GM18858 (cell line): ENCODE data around the gene TPBGL.
"Not testable (repeated sequence)": the region's sequence is repeated elsewhere in the genome, so short reads cannot be mapped to it uniquely, and the experiment has no call there.

Source experiments
- ATAC-seq: cut with Tn5 transposase; IDR thresholded peaks from one replicate; pipeline ENCODE4 v1.9.1; 2021; ENCODE audit not compliant: unreplicated experiment

The TPBGL gene

GRCh38 chr11:75270896-75271418 lies 30.4 kb downstream of the TPBGL start:
- ATAC-seq: no peak

DNA sequence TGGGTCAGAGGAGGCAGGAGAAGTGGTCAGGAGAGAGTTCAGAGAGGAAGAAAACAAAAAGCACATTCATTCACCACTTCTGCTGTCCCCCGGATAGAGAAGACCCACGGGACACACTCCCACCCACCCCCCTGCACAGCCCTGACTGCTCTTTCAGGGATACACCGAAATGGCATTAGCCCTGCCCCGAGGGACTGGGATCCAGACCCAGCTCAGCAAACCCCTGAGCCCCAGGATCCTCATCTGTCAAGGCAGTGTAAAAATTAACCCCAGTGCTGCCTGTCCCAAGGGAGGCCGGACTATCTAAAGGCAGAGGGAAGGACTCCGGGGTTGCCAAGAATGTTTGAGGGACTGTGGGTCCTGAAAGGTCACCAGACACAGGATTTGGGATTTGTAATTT lies 31.2 kb downstream of the TPBGL start:
- ATAC-seq: no peak

DNA sequence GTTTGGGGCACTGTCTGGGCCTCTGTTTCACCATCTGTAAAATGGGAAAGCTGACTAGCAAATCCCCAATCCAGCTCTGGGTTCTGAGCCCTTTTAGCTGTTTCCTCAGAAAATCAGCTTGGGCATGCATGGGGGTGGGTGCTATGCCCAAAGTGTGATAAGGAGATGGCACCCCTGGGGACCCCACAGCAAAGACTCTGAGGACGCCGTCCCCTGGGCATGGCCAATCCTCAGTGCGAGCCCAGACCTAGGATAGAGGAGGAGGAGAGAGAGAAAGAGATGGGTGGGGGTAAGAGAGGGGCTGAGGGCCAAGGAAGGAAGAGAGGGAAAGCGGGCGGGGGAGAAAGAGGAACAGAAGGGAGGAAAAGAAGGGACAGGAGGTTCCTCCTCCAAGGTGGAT lies 31.8 kb downstream of the TPBGL start:
- no peak for ATAC-seq

DNA sequence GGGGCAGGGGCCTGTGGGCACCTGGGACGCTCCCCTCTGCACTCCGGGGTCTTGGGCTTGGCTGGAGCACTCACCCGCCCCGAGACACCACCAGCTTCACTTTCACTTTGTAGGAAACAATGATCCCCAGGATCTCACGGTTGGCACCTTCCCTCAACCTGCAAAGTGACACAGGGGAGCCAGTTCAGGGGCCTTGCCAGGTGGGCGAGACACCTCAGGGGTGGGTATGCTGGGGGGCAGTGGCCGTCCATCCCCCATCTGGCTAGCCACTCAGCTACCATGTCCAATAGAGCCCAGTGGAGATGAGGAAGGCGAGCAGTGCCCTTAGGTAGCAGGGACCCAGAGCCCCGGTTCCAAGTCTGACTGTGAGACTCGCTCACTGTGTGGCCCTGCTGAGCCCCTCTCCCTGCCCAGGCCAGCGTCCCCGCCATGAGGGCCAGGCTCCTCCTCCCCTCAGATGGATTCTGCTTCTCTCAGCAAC lies 32.3 kb downstream of the TPBGL start:
- ATAC-seq: no peak

GRCh38 chr11:75273411-75274391 lies 33.1 kb downstream of the TPBGL start:
- no peak for ATAC-seq

DNA sequence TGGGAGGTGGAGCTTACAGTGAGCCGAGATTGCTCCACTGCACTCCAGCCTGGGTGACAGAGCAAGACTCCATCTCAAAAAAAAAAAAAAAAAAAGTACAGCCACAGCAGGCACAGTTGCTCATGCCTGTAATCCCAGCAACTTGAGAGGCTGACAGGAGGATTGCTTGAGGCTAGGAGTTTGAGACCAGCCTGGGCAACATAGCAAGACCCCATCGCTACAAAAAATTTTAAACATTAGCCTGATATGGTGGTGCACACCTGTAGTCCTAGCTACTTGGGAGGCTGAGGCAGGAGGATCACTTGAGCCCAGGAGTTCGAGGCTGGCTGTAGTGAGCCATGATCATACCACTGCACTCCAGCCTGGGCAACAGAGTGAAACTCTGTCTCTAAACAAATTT lies 34.1 kb downstream of the TPBGL start:
- ATAC-seq: not testable (repeated sequence)

GRCh38 chr11:75275581-75275980 lies 35.0 kb downstream of the TPBGL start:
- ATAC-seq: no peak

DNA sequence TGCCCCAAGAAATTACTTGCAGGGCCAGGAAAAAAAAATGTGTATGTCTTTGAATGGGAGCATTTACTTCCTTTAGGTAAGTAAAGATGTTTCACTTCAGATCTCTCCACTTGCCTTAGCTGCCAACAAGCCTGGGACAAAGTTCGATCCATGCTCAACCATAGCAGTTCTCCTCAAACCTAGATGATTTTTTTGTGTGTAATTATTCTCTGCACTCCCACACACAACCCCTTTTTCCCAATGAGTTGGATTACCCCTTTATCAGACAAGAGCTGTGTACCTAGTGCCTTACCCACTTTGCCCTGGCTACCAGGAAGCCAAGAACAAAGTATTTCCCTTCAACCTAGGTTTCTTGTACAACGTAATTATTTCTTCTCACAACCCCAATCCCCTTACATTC lies 35.6 kb downstream of the TPBGL start:
- no peak for ATAC-seq

GRCh38 chr11:75276686-75277085 lies 36.1 kb downstream of the TPBGL start:
- no peak for ATAC-seq

- no peak for ATAC-seq
Observed at GRCh38 chr11:75277211-75277805, 36.7 kb downstream of the TPBGL start.

GRCh38 chr11:75277991-75278790 lies 37.6 kb downstream of the TPBGL start:
- no peak for ATAC-seq

- ATAC-seq: no peak
Observed at GRCh38 chr11:75279273-75279672, 38.7 kb downstream of the TPBGL start.

- ATAC-seq: no peak
Observed at GRCh38 chr11:75280227-75280701, 39.7 kb downstream of the TPBGL start.

- no peak for ATAC-seq
Observed at GRCh38 chr11:75280770-75281468, 40.3 kb downstream of the TPBGL start.

GRCh38 chr11:75281469-75282095 lies 41.0 kb downstream of the TPBGL start:
- ATAC-seq: no peak

- no peak for ATAC-seq
Observed at GRCh38 chr11:75283391-75283931, 42.9 kb downstream of the TPBGL start.

DNA sequence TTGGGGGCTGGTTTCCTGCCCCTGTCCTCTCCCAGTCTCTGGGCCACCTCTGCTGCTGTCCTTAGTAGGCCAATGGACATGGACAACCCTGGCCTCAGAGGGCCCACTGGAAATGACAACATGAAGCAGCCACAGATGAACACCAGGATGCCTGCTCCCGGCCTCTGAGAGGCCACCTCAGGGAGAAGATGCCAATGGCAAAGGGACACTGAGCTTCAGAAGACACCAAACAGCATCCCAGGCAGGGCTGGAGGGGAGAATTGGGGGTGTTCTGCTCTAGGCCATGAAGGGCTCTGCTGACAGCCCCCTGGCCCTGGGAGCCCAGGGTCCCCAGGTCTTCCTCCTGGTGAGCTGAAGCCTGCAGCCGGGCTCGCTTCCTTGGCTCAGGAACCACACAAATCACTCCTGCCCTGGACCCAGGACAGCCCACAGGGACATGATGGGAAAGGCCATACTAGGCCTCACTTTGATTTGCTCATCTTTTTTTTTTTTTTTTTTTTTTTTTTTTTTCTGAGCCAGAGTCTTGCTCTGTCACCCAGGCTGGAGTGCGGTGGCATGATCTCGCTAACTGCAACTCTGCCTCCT lies 45.3 kb downstream of the TPBGL start:
- no peak for ATAC-seq

DNA sequence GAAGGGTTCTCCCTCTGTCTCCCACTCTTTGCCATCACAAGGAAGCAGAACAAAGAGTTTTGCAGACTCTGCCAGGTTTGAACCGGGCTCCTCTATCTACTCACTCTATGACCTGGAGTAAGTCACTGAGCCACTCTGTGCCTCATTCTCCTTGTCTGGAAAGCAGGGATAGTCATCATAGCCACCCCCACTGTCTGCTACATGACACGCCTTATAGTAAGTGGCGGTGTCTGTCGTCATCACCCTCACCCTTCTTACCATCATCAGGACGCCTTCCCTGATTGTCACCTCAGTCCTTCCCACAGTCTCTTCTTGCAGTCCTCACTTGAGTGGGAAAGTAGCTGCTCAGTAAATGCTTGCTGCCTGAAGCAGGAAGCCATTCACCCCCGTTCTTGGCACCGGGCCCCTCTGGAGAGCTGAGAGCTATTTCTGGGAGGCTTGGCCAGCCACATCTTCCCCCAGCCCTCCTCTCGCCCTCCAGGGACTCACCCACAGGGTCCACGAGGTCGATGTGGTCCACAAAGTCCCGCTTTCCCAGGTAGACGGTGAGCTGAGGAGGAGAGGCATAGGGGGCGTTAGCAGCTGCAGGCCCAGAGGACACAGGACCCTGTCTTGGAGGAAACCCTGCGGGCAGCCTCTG lies 46.4 kb downstream of the TPBGL start:
- no peak for ATAC-seq

GRCh38 chr11:75287579-75287978 lies 47.0 kb downstream of the TPBGL start:
- no peak for ATAC-seq
